GM20000 (cell line): ENCODE data around the gene MAP2K3.

Experiments
- DNase-seq: peaks from one replicate; pipeline ENCODE4 v3.0.0; 2012; ENCODE audit warnings: low spot score
- TF ChIP-seq, protein P1 (sequence below): IDR thresholded peaks from 2 replicates; pipeline ENCODE4 v1.5.1; 2012; ENCODE audit warnings: mild to moderate bottlenecking, control low read depth; ENCODE audit errors: extremely low read depth, missing control alignments

MAP2K3 gene

DNA sequence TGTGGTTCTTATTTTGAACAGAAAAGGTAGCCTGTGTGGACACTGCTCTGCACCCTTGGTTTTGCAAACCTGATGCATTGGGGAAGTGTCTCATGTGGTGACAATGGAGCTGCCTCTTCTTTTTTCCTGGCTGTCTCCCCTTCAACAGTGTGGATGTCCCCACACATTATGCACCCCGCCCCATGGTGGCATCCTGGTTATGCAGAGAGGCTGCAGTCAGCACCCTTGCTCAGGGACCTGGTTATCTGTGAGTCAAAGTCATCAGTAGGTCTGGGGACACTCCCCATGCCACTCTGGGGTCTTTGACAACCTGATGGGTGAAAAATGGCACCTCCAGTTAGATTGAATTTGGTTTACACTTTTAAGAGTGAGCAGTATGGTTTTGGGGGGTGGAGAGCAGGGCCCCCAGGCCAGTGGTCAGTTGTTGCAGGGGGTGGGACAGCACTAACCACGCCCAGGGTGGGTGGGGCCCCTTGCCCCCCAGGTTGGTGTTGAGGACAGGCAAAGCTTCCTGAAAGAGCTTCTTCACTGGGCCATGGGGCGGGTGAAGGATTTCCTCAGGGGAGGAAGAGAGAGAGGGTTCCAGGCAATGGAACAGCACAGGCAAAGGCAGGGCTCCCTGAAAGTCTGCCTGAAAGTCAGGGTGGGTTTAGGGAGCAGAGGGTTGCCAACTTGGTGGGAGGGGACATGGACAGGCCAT is 67.0 kb downstream of the MAP2K3 start:
- TF ChIP-seq, protein P1, sequence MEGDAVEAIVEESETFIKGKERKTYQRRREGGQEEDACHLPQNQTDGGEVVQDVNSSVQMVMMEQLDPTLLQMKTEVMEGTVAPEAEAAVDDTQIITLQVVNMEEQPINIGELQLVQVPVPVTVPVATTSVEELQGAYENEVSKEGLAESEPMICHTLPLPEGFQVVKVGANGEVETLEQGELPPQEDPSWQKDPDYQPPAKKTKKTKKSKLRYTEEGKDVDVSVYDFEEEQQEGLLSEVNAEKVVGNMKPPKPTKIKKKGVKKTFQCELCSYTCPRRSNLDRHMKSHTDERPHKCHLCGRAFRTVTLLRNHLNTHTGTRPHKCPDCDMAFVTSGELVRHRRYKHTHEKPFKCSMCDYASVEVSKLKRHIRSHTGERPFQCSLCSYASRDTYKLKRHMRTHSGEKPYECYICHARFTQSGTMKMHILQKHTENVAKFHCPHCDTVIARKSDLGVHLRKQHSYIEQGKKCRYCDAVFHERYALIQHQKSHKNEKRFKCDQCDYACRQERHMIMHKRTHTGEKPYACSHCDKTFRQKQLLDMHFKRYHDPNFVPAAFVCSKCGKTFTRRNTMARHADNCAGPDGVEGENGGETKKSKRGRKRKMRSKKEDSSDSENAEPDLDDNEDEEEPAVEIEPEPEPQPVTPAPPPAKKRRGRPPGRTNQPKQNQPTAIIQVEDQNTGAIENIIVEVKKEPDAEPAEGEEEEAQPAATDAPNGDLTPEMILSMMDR, result no peak
- DNase-seq, result no peak

DNA sequence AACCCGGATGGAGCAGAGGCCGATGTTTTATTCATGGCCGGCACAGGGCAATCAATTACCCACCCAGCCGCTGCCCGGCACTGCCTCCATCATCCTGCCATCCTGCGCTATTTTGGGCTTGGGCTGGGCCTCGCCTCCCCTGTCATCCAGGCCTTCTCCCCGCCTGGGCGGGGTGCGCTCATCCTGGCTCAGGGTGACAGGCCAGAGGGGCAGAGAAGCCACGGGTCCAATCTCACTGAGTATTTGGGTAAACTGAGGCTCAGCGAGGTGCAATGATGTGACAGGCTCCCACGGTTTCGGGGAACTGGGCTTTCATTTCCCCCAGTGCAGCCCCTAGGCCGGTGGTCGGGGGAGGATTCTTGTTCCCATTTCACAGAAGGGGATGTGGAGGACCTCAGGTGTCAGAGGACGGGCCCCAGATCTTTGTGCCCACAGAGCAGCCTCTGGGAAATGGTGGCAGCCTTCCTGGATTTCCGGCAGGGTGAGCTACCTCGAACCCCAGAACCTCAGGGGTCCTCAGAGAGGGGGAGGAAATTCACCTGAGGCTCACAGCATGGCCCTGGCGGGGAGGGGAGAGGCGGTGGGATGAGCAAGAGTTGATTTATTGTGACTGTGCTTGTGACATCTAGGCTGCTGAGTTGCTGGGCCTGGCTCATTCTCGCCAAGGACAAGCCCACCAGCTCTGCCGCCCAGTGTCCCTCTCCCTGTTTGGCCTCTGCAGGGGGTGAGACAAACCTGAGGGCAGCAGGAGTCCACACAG is 67.9 kb downstream of the MAP2K3 start:
- TF ChIP-seq, protein P1, result no peak
- no peak for DNase-seq

DNA sequence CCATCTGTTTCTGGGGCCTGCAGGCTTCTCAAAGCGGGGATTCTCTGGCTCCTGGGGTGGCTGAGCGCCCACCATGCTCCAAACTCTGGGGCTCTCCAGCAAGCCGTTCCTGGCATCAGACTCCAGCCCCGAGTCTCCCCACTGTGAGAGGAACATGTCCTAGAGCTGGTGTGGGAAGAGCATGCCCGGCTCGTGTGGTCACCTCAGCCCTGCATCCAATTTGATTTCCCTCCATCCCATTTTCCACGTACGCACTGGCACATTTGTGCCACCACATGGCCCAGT is 68.4 kb downstream of the MAP2K3 start:
- no peak for DNase-seq
- TF ChIP-seq, protein P1, result no peak

DNA sequence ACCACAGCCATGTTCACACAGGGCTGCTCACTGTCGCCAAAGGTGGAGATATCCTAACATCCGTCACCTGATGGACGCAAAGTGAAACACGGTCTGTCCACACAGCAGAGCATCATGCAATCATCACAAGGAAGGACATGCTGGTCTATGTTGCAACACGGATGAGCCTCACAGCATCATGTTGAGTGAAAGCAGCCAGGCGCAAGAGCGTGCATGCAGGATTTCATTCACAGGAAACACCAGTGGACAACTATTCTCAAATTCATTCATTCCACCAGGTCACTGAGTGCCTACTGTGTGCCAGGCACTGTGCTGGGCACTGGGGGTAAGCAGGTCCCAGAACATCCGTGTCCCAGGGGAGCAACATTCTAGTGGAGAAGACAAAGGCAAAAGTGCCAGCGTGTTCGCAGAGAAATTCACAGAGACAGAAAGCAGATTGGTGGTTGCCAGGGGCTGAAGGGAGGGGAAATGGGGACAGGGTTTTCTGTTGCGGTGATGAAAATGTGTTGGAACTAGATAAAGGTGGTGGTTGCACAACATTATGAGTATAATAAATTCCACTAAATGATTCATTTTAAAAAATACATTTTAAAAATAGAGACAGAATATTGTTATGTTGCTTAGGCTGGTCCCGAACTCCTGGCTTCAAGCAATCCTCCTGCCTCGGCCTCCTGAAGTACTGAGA is 69.0 kb downstream of the MAP2K3 start:
- TF ChIP-seq, protein P1, result no peak
- DNase-seq, result no peak

DNA sequence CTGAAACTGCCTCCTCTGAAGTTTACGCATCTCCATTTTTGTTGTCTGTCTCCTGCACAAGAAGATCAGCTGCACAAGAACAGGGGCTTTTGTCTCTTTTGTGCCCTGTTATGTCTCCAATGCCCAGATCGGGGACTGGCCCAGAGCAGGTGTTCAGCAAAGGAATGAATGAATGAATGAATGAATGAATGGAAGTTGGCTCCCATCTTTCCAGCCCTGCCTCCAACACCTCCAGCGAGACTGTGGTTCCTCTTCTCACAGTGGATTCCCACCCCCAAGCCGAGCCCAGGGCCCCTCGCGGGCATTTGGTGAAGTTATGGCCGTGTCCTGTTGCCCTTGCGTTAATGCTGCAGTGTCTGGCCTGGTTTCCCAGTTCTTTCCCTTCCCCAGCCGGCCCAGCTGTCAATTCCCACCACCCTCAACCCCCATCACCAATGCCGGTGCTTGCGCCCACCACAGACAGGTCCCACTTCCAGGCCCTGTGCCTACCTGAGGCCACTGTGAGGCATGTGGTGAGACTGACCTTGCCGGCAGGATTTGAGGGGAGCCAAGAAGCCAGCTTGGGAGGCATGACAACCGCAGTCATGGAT is 70.4 kb downstream of the MAP2K3 start:
- DNase-seq, result no peak
- TF ChIP-seq, protein P1, result no peak

DNA sequence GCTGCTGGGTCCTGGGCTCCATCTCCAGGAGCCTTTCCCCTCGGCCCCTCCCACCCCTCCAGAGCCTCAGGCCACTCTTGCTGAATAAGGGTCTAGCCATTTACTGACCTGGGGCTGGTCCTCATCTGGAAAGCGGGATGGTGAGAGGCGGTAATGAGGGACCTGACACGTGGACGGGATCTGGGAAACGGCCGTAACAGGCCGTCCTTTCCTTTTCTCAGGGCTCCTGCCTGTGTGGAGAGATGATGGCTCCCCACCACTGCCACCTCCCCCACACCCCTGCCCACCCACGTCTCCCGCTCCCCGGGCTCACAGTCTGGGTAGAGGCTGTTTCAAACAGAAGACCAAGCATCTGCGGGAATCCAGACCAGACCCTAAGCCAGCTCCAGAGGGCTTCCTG is 71.1 kb downstream of the MAP2K3 start:
- TF ChIP-seq, protein P1, result no peak
- no peak for DNase-seq

DNA sequence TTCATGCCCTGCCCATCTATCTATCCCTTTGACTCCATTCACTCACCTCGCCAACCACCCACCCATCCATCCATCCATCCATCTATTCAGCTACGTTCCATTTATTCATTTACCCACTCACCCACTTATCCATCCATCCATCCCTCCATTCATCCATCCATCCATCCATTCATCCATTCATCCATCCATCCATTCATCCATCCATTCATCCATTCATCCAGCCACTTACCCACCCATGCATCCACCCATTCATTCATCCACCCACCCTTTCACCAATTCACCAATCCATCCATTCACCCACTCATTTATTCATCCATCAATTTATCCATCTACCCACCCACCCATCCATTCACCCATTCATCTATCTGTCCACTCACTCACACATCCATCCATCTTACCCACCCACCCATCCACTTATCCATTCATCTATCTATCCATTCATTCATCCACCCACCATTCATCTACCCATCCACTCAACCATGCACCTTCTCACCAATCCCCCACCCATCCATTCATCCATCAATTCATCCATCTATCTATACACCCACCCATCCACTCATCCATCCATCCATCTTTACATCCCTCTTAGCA is 72.1 kb downstream of the MAP2K3 start:
- TF ChIP-seq, protein P1, result no peak

More for the DNA sequence above, 72.1 kb downstream of the MAP2K3 start:
- no peak for DNase-seq
